ENCODE measurements around the gene CORO7. TPM values are rescaled to one million over a fixed set of nuclear protein-coding genes. Genes with fewer than 3 reads are reported as not detected.
A peak's percentile ranks its signal among the peaks of the same experiment; 100 is the strongest.

CORO7 gene
- total RNA-seq = 10 to 100 TPM; 42.6 to 60.1 TPM
- polyA plus RNA-seq = 10 to 100 TPM; 15.3 to 38.8 TPM
- long read RNA-seq, donor 1, transcript CORO7-201 (28 exons, 3,540 nt) = major isoform, 6 of 37 reads
- long read RNA-seq, donor 1, partial matches to known transcripts = 5 of 37 reads
- long read RNA-seq, donor 1, other reads (novel, unspliced or antisense) = 26 of 37 reads
- long read RNA-seq, donor 2, partial matches to known transcripts = 3 of 17 reads
- long read RNA-seq, donor 2, other reads (novel, unspliced or antisense) = 12 of 17 reads

- peak; percentile 95 for ATAC-seq (ENCODE audit: low FRiP score)
- Histone ChIP-seq H3K9me3 (ENCODE audit: control insufficient read depth, low read length) (no peaks in the 10 kb centered on the region), H3K27me3 (ENCODE audit: control insufficient read depth in 1 of 2, insufficient read depth in 2 of 2, low read length in 1 of 2) (no peaks in the 10 kb centered on the region), H3K4me1 (ENCODE audit: control insufficient read depth in 1 of 2, insufficient read depth in 2 of 2, low read length in 2 of 2) (no peaks in the 10 kb centered on the region), H3K4me3 (ENCODE audit: low read length in 2 of 2) (peak within 1 kb of the TSS; percentile 69 to 76), H3K36me3 (ENCODE audit: control insufficient read depth in 1 of 2, insufficient read depth in 2 of 2, low read length in 1 of 2) (peaks cover 0 to 1% of the 10 kb centered on the region in 2 donors), H3K27ac (ENCODE audit: low read depth in 1 of 2, low read length in 2 of 2) (no peak within 1 kb of the TSS)
- WGBS, 2 donors = 0 to 1% methylated on average over 53 to 92 of the region's 92 CpGs
- peak; percentile 98 to 99 for DNase-seq
- intact Hi-C loops (cut with DNase I) = no loop called here
These were observed at the start of gene CORO7 for GRCh38 chr16:4416200-4417032. CORO7 (minus strand) TSS chr16:4416596; CDS start chr16:4416518, 78 bp downstream.

- DNase-seq = no peak
- Histone ChIP-seq H3K27ac (ENCODE audit: low read depth in 1 of 2, low read length in 2 of 2) (no peak overlapping the region), H3K4me1 (ENCODE audit: control insufficient read depth in 1 of 2, insufficient read depth in 2 of 2, low read length in 2 of 2) (no peaks in the 10 kb centered on the region), H3K4me3 (ENCODE audit: low read length in 2 of 2) (no peak overlapping the region), H3K9me3 (ENCODE audit: control insufficient read depth, low read length) (no peaks in the 10 kb centered on the region), H3K27me3 (ENCODE audit: control insufficient read depth in 1 of 2, insufficient read depth in 2 of 2, low read length in 1 of 2) (no peaks in the 10 kb centered on the region), H3K36me3 (ENCODE audit: control insufficient read depth in 1 of 2, insufficient read depth in 2 of 2, low read length in 1 of 2) (no peaks in the 10 kb centered on the region)
- no peak for ATAC-seq (ENCODE audit: low FRiP score)
- 83 to 85% methylated on average over 22 of the region's 22 CpGs for WGBS, 2 donors
- intact Hi-C loops (cut with DNase I) = no loop called here
These were observed 47.2 kb upstream of the CORO7 start for GRCh38 chr16:4463522-4464163.

GRCh38 chr16:4461250-4462085, 45.1 kb upstream of the CORO7 start:
- intact Hi-C loops (cut with DNase I) = no loop called here
- Histone ChIP-seq H3K27me3 (ENCODE audit: control insufficient read depth in 1 of 2, insufficient read depth in 2 of 2, low read length in 1 of 2) (no peaks in the 10 kb centered on the region), H3K27ac (ENCODE audit: low read depth in 1 of 2, low read length in 2 of 2) (no peak overlapping the region), H3K4me3 (ENCODE audit: low read length in 2 of 2) (no peak overlapping the region), H3K4me1 (ENCODE audit: control insufficient read depth in 1 of 2, insufficient read depth in 2 of 2, low read length in 2 of 2) (no peaks in the 10 kb centered on the region), H3K9me3 (ENCODE audit: control insufficient read depth, low read length) (no peaks in the 10 kb centered on the region), H3K36me3 (ENCODE audit: control insufficient read depth in 1 of 2, insufficient read depth in 2 of 2, low read length in 1 of 2) (no peaks in the 10 kb centered on the region)
- ATAC-seq (ENCODE audit: low FRiP score) (no peak), DNase-seq (no peak)
- WGBS, 2 donors = 76 to 78% methylated on average over 27 of the region's 27 CpGs

- intact Hi-C loops (cut with DNase I) = no loop called here
- Histone ChIP-seq H3K36me3 (ENCODE audit: control insufficient read depth in 1 of 2, insufficient read depth in 2 of 2, low read length in 1 of 2) (peaks cover 0 to 4% of the 10 kb centered on the region in 2 donors), H3K27me3 (ENCODE audit: control insufficient read depth in 1 of 2, insufficient read depth in 2 of 2, low read length in 1 of 2) (no peaks in the 10 kb centered on the region), H3K27ac (ENCODE audit: low read depth in 1 of 2, low read length in 2 of 2) (no peak overlapping the region), H3K4me1 (ENCODE audit: control insufficient read depth in 1 of 2, insufficient read depth in 2 of 2, low read length in 2 of 2) (no peaks in the 10 kb centered on the region), H3K9me3 (ENCODE audit: control insufficient read depth, low read length) (no peaks in the 10 kb centered on the region), H3K4me3 (ENCODE audit: low read length in 2 of 2) (no peak overlapping the region)
- DNase-seq (no peak), ATAC-seq (ENCODE audit: low FRiP score) (no peak)
- WGBS, 2 donors = 77 to 84% methylated on average over 5 of the region's 5 CpGs
These were observed 44.5 kb upstream of the CORO7 start for GRCh38 chr16:4460936-4461249.

- no peak overlapping the region for H3K4me3 ChIP-seq (ENCODE audit: low read length in 2 of 2)
- H3K36me3 ChIP-seq (ENCODE audit: control insufficient read depth in 1 of 2, insufficient read depth in 2 of 2, low read length in 1 of 2) = peaks cover 0 to 6% of the 10 kb centered on the region in 2 donors
- no peaks in the 10 kb centered on the region for H3K9me3 ChIP-seq (ENCODE audit: control insufficient read depth, low read length)
- DNase-seq (no peak), ATAC-seq (ENCODE audit: low FRiP score) (peak; percentile 24)
- intact Hi-C loops (cut with DNase I) = no loop called here
- 71 to 74% methylated on average over 10 of the region's 10 CpGs for WGBS, 2 donors
- no peak overlapping the region for H3K27ac ChIP-seq (ENCODE audit: low read depth in 1 of 2, low read length in 2 of 2)
- no peaks in the 10 kb centered on the region for H3K4me1 ChIP-seq (ENCODE audit: control insufficient read depth in 1 of 2, insufficient read depth in 2 of 2, low read length in 2 of 2)
- H3K27me3 ChIP-seq (ENCODE audit: control insufficient read depth in 1 of 2, insufficient read depth in 2 of 2, low read length in 1 of 2) = no peaks in the 10 kb centered on the region
These were observed 39.6 kb upstream of the CORO7 start for GRCh38 chr16:4455951-4456350.

GRCh38 chr16:4455081-4455480, 38.7 kb upstream of the CORO7 start:
- Histone ChIP-seq H3K27me3 (ENCODE audit: control insufficient read depth in 1 of 2, insufficient read depth in 2 of 2, low read length in 1 of 2) (no peaks in the 10 kb centered on the region), H3K9me3 (ENCODE audit: control insufficient read depth, low read length) (no peaks in the 10 kb centered on the region), H3K4me1 (ENCODE audit: control insufficient read depth in 1 of 2, insufficient read depth in 2 of 2, low read length in 2 of 2) (no peaks in the 10 kb centered on the region), H3K4me3 (ENCODE audit: low read length in 2 of 2) (no peak overlapping the region), H3K27ac (ENCODE audit: low read depth in 1 of 2, low read length in 2 of 2) (no peak overlapping the region), H3K36me3 (ENCODE audit: control insufficient read depth in 1 of 2, insufficient read depth in 2 of 2, low read length in 1 of 2) (peaks cover 3 to 12% of the 10 kb centered on the region in 2 donors)
- ATAC-seq (ENCODE audit: low FRiP score) = no peak
- intact Hi-C loops (cut with DNase I) = no loop called here
- no peak for DNase-seq
- WGBS, 2 donors = 90 to 93% methylated on average over 14 of the region's 14 CpGs

- Histone ChIP-seq H3K4me3 (ENCODE audit: low read length in 2 of 2) (no peak overlapping the region), H3K36me3 (ENCODE audit: control insufficient read depth in 1 of 2, insufficient read depth in 2 of 2, low read length in 1 of 2) (peaks cover 3 to 12% of the 10 kb centered on the region in 2 donors), H3K27ac (ENCODE audit: low read depth in 1 of 2, low read length in 2 of 2) (no peak overlapping the region), H3K27me3 (ENCODE audit: control insufficient read depth in 1 of 2, insufficient read depth in 2 of 2, low read length in 1 of 2) (no peaks in the 10 kb centered on the region), H3K9me3 (ENCODE audit: control insufficient read depth, low read length) (no peaks in the 10 kb centered on the region), H3K4me1 (ENCODE audit: control insufficient read depth in 1 of 2, insufficient read depth in 2 of 2, low read length in 2 of 2) (no peaks in the 10 kb centered on the region)
- DNase-seq (no peak), ATAC-seq (ENCODE audit: low FRiP score) (no peak)
- intact Hi-C loops (cut with DNase I) = no loop called here
- 60 to 63% methylated on average over 9 of the region's 9 CpGs for WGBS, 2 donors
These were observed 38.2 kb upstream of the CORO7 start for GRCh38 chr16:4454623-4455022.

- Histone ChIP-seq H3K4me3 (ENCODE audit: low read length in 2 of 2) (no peak overlapping the region), H3K9me3 (ENCODE audit: control insufficient read depth, low read length) (no peaks in the 10 kb centered on the region), H3K36me3 (ENCODE audit: control insufficient read depth in 1 of 2, insufficient read depth in 2 of 2, low read length in 1 of 2) (peaks cover 3 to 12% of the 10 kb centered on the region in 2 donors), H3K4me1 (ENCODE audit: control insufficient read depth in 1 of 2, insufficient read depth in 2 of 2, low read length in 2 of 2) (no peaks in the 10 kb centered on the region), H3K27ac (ENCODE audit: low read depth in 1 of 2, low read length in 2 of 2) (no peak overlapping the region), H3K27me3 (ENCODE audit: control insufficient read depth in 1 of 2, insufficient read depth in 2 of 2, low read length in 1 of 2) (no peaks in the 10 kb centered on the region)
- WGBS, 2 donors = 93 to 97% methylated on average over 5 of the region's 5 CpGs
- intact Hi-C loops (cut with DNase I) = no loop called here
- ATAC-seq (ENCODE audit: low FRiP score) (no peak), DNase-seq (no peak)
These were observed 36.3 kb upstream of the CORO7 start for GRCh38 chr16:4452674-4453073.
